Measurements from ENCODE around the gene ZNF668. TPM values are rescaled to one million over a fixed set of nuclear protein-coding genes. Genes with fewer than 3 reads are reported as not detected.

ZNF668 gene
- polyA plus RNA-seq, 2 donors = 5.8 to 6.6 TPM

- WGBS, 2 donors = 0 to 1% methylated on average over 47 of the region's 47 CpGs
- Histone ChIP-seq H3K4me3 (ENCODE audit: low read depth in 1 of 2, low read length in 2 of 2) (peak overlapping the region; percentile 92 to 97), H3K9me3 (ENCODE audit: control insufficient read depth in 2 of 2, insufficient read depth in 1 of 2, low read depth in 1 of 2, low read length in 1 of 2) (no peaks in the 10 kb centered on the region), H3K27ac (ENCODE audit: low read depth in 2 of 2, low read length in 1 of 2) (peak overlapping the region; percentile 87 to 89), H3K4me1 (ENCODE audit: control insufficient read depth in 2 of 2, insufficient read depth in 2 of 2, low read length in 1 of 2) (peaks cover 3 to 5% of the 10 kb centered on the region in 2 donors), H3K36me3 (ENCODE audit: control insufficient read depth in 2 of 2, insufficient read depth in 2 of 2, low read length in 1 of 2) (peaks cover 5 to 13% of the 10 kb centered on the region in 2 donors), H3K27me3 (ENCODE audit: control insufficient read depth in 1 of 2, insufficient read depth in 2 of 2, low read length in 2 of 2) (no peaks in the 10 kb centered on the region)
Measured at GRCh38 chr16:31033709-31034492, 40.1 kb downstream of the ZNF668 start.

GRCh38 chr16:31032736-31033708 lies 41.0 kb downstream of the ZNF668 start, which contains the start of gene STX4:
TSS of gene STX4 (plus strand) at chr16:31033558. CDS start at chr16:31033806, 248 bp downstream.
- Histone ChIP-seq H3K27me3 (ENCODE audit: control insufficient read depth in 1 of 2, insufficient read depth in 2 of 2, low read length in 2 of 2) (no peaks in the 10 kb centered on the region), H3K4me1 (ENCODE audit: control insufficient read depth in 2 of 2, insufficient read depth in 2 of 2, low read length in 1 of 2) (peaks cover 3 to 5% of the 10 kb centered on the region in 2 donors), H3K4me3 (ENCODE audit: low read depth in 1 of 2, low read length in 2 of 2) (peak within 1 kb of the TSS; percentile 92 to 97), H3K9me3 (ENCODE audit: control insufficient read depth in 2 of 2, insufficient read depth in 1 of 2, low read depth in 1 of 2, low read length in 1 of 2) (no peaks in the 10 kb centered on the region), H3K27ac (ENCODE audit: low read depth in 2 of 2, low read length in 1 of 2) (peak within 1 kb of the TSS; percentile 87 to 89), H3K36me3 (ENCODE audit: control insufficient read depth in 2 of 2, insufficient read depth in 2 of 2, low read length in 1 of 2) (peaks cover 4% of the 10 kb centered on the region in 2 donors)
- WGBS, 2 donors = 0 to 1% methylated on average over 75 of the region's 75 CpGs

- Histone ChIP-seq H3K4me1 (ENCODE audit: control insufficient read depth in 2 of 2, insufficient read depth in 2 of 2, low read length in 1 of 2) (peaks cover 3 to 5% of the 10 kb centered on the region in 2 donors), H3K27ac (ENCODE audit: low read depth in 2 of 2, low read length in 1 of 2) (no peak overlapping the region), H3K9me3 (ENCODE audit: control insufficient read depth in 2 of 2, insufficient read depth in 1 of 2, low read depth in 1 of 2, low read length in 1 of 2) (no peaks in the 10 kb centered on the region), H3K4me3 (ENCODE audit: low read depth in 1 of 2, low read length in 2 of 2) (no peak overlapping the region), H3K36me3 (ENCODE audit: control insufficient read depth in 2 of 2, insufficient read depth in 2 of 2, low read length in 1 of 2) (no peaks in the 10 kb centered on the region), H3K27me3 (ENCODE audit: control insufficient read depth in 1 of 2, insufficient read depth in 2 of 2, low read length in 2 of 2) (no peaks in the 10 kb centered on the region)
- WGBS, 2 donors = 84% methylated on average over 4 of the region's 4 CpGs
Measured at GRCh38 chr16:31031276-31031675, 42.8 kb downstream of the ZNF668 start.

GRCh38 chr16:31029272-31029671 lies 44.8 kb downstream of the ZNF668 start:
- H3K27me3 ChIP-seq (ENCODE audit: control insufficient read depth in 1 of 2, insufficient read depth in 2 of 2, low read length in 2 of 2) = no peaks in the 10 kb centered on the region
- no peak overlapping the region for H3K27ac ChIP-seq (ENCODE audit: low read depth in 2 of 2, low read length in 1 of 2)
- no peaks in the 10 kb centered on the region for H3K9me3 ChIP-seq (ENCODE audit: control insufficient read depth in 2 of 2, insufficient read depth in 1 of 2, low read depth in 1 of 2, low read length in 1 of 2)
- WGBS, 2 donors = 72 to 82% methylated on average over 5 of the region's 5 CpGs
- H3K4me3 ChIP-seq (ENCODE audit: low read depth in 1 of 2, low read length in 2 of 2) = no peak overlapping the region
- peaks cover 0 to 3% of the 10 kb centered on the region in 2 donors for H3K4me1 ChIP-seq (ENCODE audit: control insufficient read depth in 2 of 2, insufficient read depth in 2 of 2, low read length in 1 of 2)
- H3K36me3 ChIP-seq (ENCODE audit: control insufficient read depth in 2 of 2, insufficient read depth in 2 of 2, low read length in 1 of 2) = no peaks in the 10 kb centered on the region

GRCh38 chr16:31025339-31025738 lies 48.7 kb downstream of the ZNF668 start:
- H3K27ac ChIP-seq (ENCODE audit: low read depth in 2 of 2, low read length in 1 of 2) = no peak overlapping the region
- no peaks in the 10 kb centered on the region for H3K4me1 ChIP-seq (ENCODE audit: control insufficient read depth in 2 of 2, insufficient read depth in 2 of 2, low read length in 1 of 2)
- no peaks in the 10 kb centered on the region for H3K36me3 ChIP-seq (ENCODE audit: control insufficient read depth in 2 of 2, insufficient read depth in 2 of 2, low read length in 1 of 2)
- WGBS, 2 donors = 84 to 85% methylated on average over 5 of the region's 5 CpGs
- no peaks in the 10 kb centered on the region for H3K27me3 ChIP-seq (ENCODE audit: control insufficient read depth in 1 of 2, insufficient read depth in 2 of 2, low read length in 2 of 2)
- no peaks in the 10 kb centered on the region for H3K9me3 ChIP-seq (ENCODE audit: control insufficient read depth in 2 of 2, insufficient read depth in 1 of 2, low read depth in 1 of 2, low read length in 1 of 2)
- H3K4me3 ChIP-seq (ENCODE audit: low read depth in 1 of 2, low read length in 2 of 2) = no peak overlapping the region

GRCh38 chr16:31023627-31024226 lies 50.3 kb downstream of the ZNF668 start:
- no peaks in the 10 kb centered on the region for H3K9me3 ChIP-seq (ENCODE audit: control insufficient read depth in 2 of 2, insufficient read depth in 1 of 2, low read depth in 1 of 2, low read length in 1 of 2)
- no peak overlapping the region for H3K4me3 ChIP-seq (ENCODE audit: low read depth in 1 of 2, low read length in 2 of 2)
- H3K27me3 ChIP-seq (ENCODE audit: control insufficient read depth in 1 of 2, insufficient read depth in 2 of 2, low read length in 2 of 2) = no peaks in the 10 kb centered on the region
- H3K4me1 ChIP-seq (ENCODE audit: control insufficient read depth in 2 of 2, insufficient read depth in 2 of 2, low read length in 1 of 2) = no peaks in the 10 kb centered on the region
- 56 to 63% methylated on average over 6 of the region's 6 CpGs for WGBS, 2 donors
- H3K27ac ChIP-seq (ENCODE audit: low read depth in 2 of 2, low read length in 1 of 2) = no peak overlapping the region
- no peaks in the 10 kb centered on the region for H3K36me3 ChIP-seq (ENCODE audit: control insufficient read depth in 2 of 2, insufficient read depth in 2 of 2, low read length in 1 of 2)

GRCh38 chr16:31023252-31023602 lies 50.8 kb downstream of the ZNF668 start:
- no peaks in the 10 kb centered on the region for H3K36me3 ChIP-seq (ENCODE audit: control insufficient read depth in 2 of 2, insufficient read depth in 2 of 2, low read length in 1 of 2)
- H3K27me3 ChIP-seq (ENCODE audit: control insufficient read depth in 1 of 2, insufficient read depth in 2 of 2, low read length in 2 of 2) = no peaks in the 10 kb centered on the region
- WGBS, 2 donors = 93 to 94% methylated on average over 4 of the region's 4 CpGs
- no peaks in the 10 kb centered on the region for H3K4me1 ChIP-seq (ENCODE audit: control insufficient read depth in 2 of 2, insufficient read depth in 2 of 2, low read length in 1 of 2)
- H3K27ac ChIP-seq (ENCODE audit: low read depth in 2 of 2, low read length in 1 of 2) = no peak overlapping the region
- no peak overlapping the region for H3K4me3 ChIP-seq (ENCODE audit: low read depth in 1 of 2, low read length in 2 of 2)
- no peaks in the 10 kb centered on the region for H3K9me3 ChIP-seq (ENCODE audit: control insufficient read depth in 2 of 2, insufficient read depth in 1 of 2, low read depth in 1 of 2, low read length in 1 of 2)

- Histone ChIP-seq H3K27me3 (ENCODE audit: control insufficient read depth in 1 of 2, insufficient read depth in 2 of 2, low read length in 2 of 2) (no peaks in the 10 kb centered on the region), H3K4me3 (ENCODE audit: low read depth in 1 of 2, low read length in 2 of 2) (no peak overlapping the region), H3K36me3 (ENCODE audit: control insufficient read depth in 2 of 2, insufficient read depth in 2 of 2, low read length in 1 of 2) (no peaks in the 10 kb centered on the region), H3K27ac (ENCODE audit: low read depth in 2 of 2, low read length in 1 of 2) (no peak overlapping the region), H3K9me3 (ENCODE audit: control insufficient read depth in 2 of 2, insufficient read depth in 1 of 2, low read depth in 1 of 2, low read length in 1 of 2) (no peaks in the 10 kb centered on the region), H3K4me1 (ENCODE audit: control insufficient read depth in 2 of 2, insufficient read depth in 2 of 2, low read length in 1 of 2) (no peaks in the 10 kb centered on the region)
- WGBS, 2 donors = 73% methylated on average over 12 of the region's 12 CpGs
Measured at GRCh38 chr16:31022544-31023251, 51.3 kb downstream of the ZNF668 start.

GRCh38 chr16:31020536-31020935 lies 53.5 kb downstream of the ZNF668 start:
- H3K27me3 ChIP-seq (ENCODE audit: control insufficient read depth in 1 of 2, insufficient read depth in 2 of 2, low read length in 2 of 2) = no peaks in the 10 kb centered on the region
- no peak overlapping the region for H3K27ac ChIP-seq (ENCODE audit: low read depth in 2 of 2, low read length in 1 of 2)
- H3K9me3 ChIP-seq (ENCODE audit: control insufficient read depth in 2 of 2, insufficient read depth in 1 of 2, low read depth in 1 of 2, low read length in 1 of 2) = no peaks in the 10 kb centered on the region
- WGBS, 2 donors = 90 to 94% methylated on average over 3 of the region's 3 CpGs
- H3K4me1 ChIP-seq (ENCODE audit: control insufficient read depth in 2 of 2, insufficient read depth in 2 of 2, low read length in 1 of 2) = no peaks in the 10 kb centered on the region
- H3K4me3 ChIP-seq (ENCODE audit: low read depth in 1 of 2, low read length in 2 of 2) = no peak overlapping the region
- no peaks in the 10 kb centered on the region for H3K36me3 ChIP-seq (ENCODE audit: control insufficient read depth in 2 of 2, insufficient read depth in 2 of 2, low read length in 1 of 2)
